OCI-LY1 (cell line): ENCODE measurements around the gene CRYAB.
"Not testable (repeated sequence)": the region's sequence is repeated elsewhere in the genome, so short reads cannot be mapped to it uniquely, and the experiment has no call there.

Experiments used
- H2AFZ ChIP-seq: fragments of 200-600 bp; sonication (generic), shearing (Covaris generic); 2 replicates; pipeline ENCODE4 v1.6.0; 2014; ENCODE audit warnings: antibody characterized with exemption, mild to moderate bottlenecking, low read length
- H3F3A ChIP-seq: fragments of 200-600 bp; sonication (generic), shearing (Covaris generic); 2 replicates; pipeline ENCODE4 v1.6.0; 2014; ENCODE audit warnings: mild to moderate bottlenecking, antibody characterized with exemption, low read length, moderate library complexity; ENCODE audit not compliant: insufficient read depth
- H3K27ac ChIP-seq: fragments of 200-600 bp; sonication (generic); 2 replicates; pipeline ENCODE4 v1.5.1; 2014; ENCODE audit warnings: low read length, mixed run types, mild to moderate bottlenecking, low read depth; ENCODE audit not compliant: poor library complexity, severe bottlenecking
- H3K27me3 ChIP-seq: fragments of 200-600 bp; sonication (generic); 2 replicates; pipeline ENCODE4 v1.6.0; 2014; ENCODE audit warnings: antibody characterized with exemption, mild to moderate bottlenecking, low read length, moderate library complexity; ENCODE audit not compliant: insufficient read depth
- H3K36me3 ChIP-seq: fragments of 200-600 bp; sonication (generic); 2 replicates; pipeline ENCODE4 v1.6.1; 2014; ENCODE audit warnings: mild to moderate bottlenecking, antibody characterized with exemption, low read length, moderate library complexity, mixed read lengths; ENCODE audit not compliant: insufficient read depth
- H3K4me1 ChIP-seq: fragments of 200-600 bp; sonication (generic); 2 replicates; pipeline ENCODE4 v1.5.1; 2014; ENCODE audit warnings: mild to moderate bottlenecking, low read length, moderate library complexity; ENCODE audit not compliant: insufficient read depth, severe bottlenecking
- H3K4me2 ChIP-seq: fragments of 200-600 bp; sonication (generic), shearing (Covaris generic); 2 replicates; pipeline ENCODE4 v1.6.1; 2014; ENCODE audit warnings: low read length
- H3K4me3 ChIP-seq: fragments of 200-600 bp; sonication (generic); 2 replicates; pipeline ENCODE4 v1.5.1; 2014; ENCODE audit warnings: low read length, low read depth, mild to moderate bottlenecking, mixed read lengths; ENCODE audit not compliant: poor library complexity, severe bottlenecking
- H3K79me2 ChIP-seq: fragments of 200-600 bp; shearing (Covaris generic); 2 replicates; pipeline ENCODE4 v1.6.1; 2016; ENCODE audit warnings: mixed run types, low read length, mixed read lengths; ENCODE audit not compliant: insufficient read depth
- H3K9ac ChIP-seq: fragments of 200-600 bp; sonication (generic), shearing (Covaris generic); 2 replicates; pipeline ENCODE4 v1.6.1; 2014; ENCODE audit warnings: mild to moderate bottlenecking, low read length, mixed read lengths
- H3K9me2 ChIP-seq: fragments of 200-600 bp; sonication (generic), shearing (Covaris generic); 2 replicates; pipeline ENCODE4 v1.6.1; 2014; ENCODE audit warnings: low read depth, mild to moderate bottlenecking, low read length, mixed read lengths
- H3K9me3 ChIP-seq: fragments of 200-600 bp; shearing (Covaris generic); 2 replicates; pipeline ENCODE4 v1.6.1; 2014; ENCODE audit warnings: low read length, mixed read lengths
- H4K20me1 ChIP-seq: fragments of 200-600 bp; sonication (generic), shearing (Covaris generic); 2 replicates; pipeline ENCODE4 v1.6.0; 2016; ENCODE audit warnings: mild to moderate bottlenecking, low read length; ENCODE audit not compliant: insufficient read depth
- CTCF ChIP-seq: fragments of 200-600 bp; sonication (generic), shearing (Covaris generic); IDR thresholded peaks from 2 replicates; pipeline ENCODE4 v1.5.1; 2017; ENCODE audit warnings: mild to moderate bottlenecking, antibody characterized with exemption, low read length, moderate library complexity, mixed read lengths
- EZH2 ChIP-seq: fragments of 200-600 bp; sonication (generic), shearing (Covaris generic); IDR thresholded peaks from 2 replicates; pipeline ENCODE4 v1.8.0; 2017; ENCODE audit warnings: borderline replicate concordance, mixed run types, mild to moderate bottlenecking, antibody characterized with exemption, low read length, moderate library complexity, mixed read lengths

The CRYAB gene

GRCh38 chr11:111935317-111936039, 23.9 kb upstream of the CRYAB start:
- Histone ChIP-seq H3K27me3 (no peaks in the 10 kb centered on the region), H3K4me2 (peak overlapping the region; percentile 91; the same call in 1 of the 2 replicates), H3K9ac (peak overlapping the region; percentile 70; the same call in 1 of the 2 replicates)

GRCh38 chr11:111934306-111934705, 22.7 kb upstream of the CRYAB start:
- H3K79me2 ChIP-seq: no peaks in the 10 kb centered on the region
- no peak for TF ChIP-seq CTCF
- no peak for TF ChIP-seq EZH2
- no peaks in the 10 kb centered on the region; the same call in 1 of the 2 replicates for H3F3A ChIP-seq
- no peaks in the 10 kb centered on the region for H3K9me3 ChIP-seq
- H4K20me1 ChIP-seq: no peaks in the 10 kb centered on the region
- H3K9me2 ChIP-seq: no peaks in the 10 kb centered on the region
- no peak overlapping the region for H3K27ac ChIP-seq
- H3K4me3 ChIP-seq: no peak overlapping the region
- no peaks in the 10 kb centered on the region for H3K27me3 ChIP-seq
- peaks cover 39% of the 10 kb centered on the region for H3K4me1 ChIP-seq
- no peak overlapping the region for H2AFZ ChIP-seq
- H3K36me3 ChIP-seq: no peaks in the 10 kb centered on the region
- H3K9ac ChIP-seq: no peak overlapping the region
- H3K4me2 ChIP-seq: no peak overlapping the region

More at GRCh38 chr11:111935317-111936039, 23.9 kb upstream of the CRYAB start:
- H3K79me2 ChIP-seq: no peaks in the 10 kb centered on the region
- H4K20me1 ChIP-seq: no peaks in the 10 kb centered on the region
- TF ChIP-seq EZH2 (no peak), CTCF (no peak)
- H2AFZ ChIP-seq: no peak overlapping the region
- H3F3A ChIP-seq: no peaks in the 10 kb centered on the region
- no peaks in the 10 kb centered on the region for H3K36me3 ChIP-seq
- H3K4me3 ChIP-seq: no peak overlapping the region
- peaks cover 39% of the 10 kb centered on the region for H3K4me1 ChIP-seq
- H3K27ac ChIP-seq: peak overlapping the region; percentile 5
- no peaks in the 10 kb centered on the region for H3K9me3 ChIP-seq
- H3K9me2 ChIP-seq: no peaks in the 10 kb centered on the region

GRCh38 chr11:111933872-111934271, 22.3 kb upstream of the CRYAB start:
- H3K27me3 ChIP-seq: no peaks in the 10 kb centered on the region
- H3K79me2 ChIP-seq: no peaks in the 10 kb centered on the region
- H3K9me3 ChIP-seq: no peaks in the 10 kb centered on the region
- H3K4me2 ChIP-seq: no peak overlapping the region
- H3K4me1 ChIP-seq: peaks cover 35% of the 10 kb centered on the region
- no peaks in the 10 kb centered on the region for H3K36me3 ChIP-seq
- no peak overlapping the region for H2AFZ ChIP-seq
- H3K4me3 ChIP-seq: no peak overlapping the region
- no peaks in the 10 kb centered on the region for H4K20me1 ChIP-seq
- no peaks in the 10 kb centered on the region; the same call in 1 of the 2 replicates for H3F3A ChIP-seq
- no peak overlapping the region for H3K27ac ChIP-seq
- H3K9me2 ChIP-seq: no peaks in the 10 kb centered on the region
- H3K9ac ChIP-seq: no peak overlapping the region
- no peak for TF ChIP-seq CTCF
- no peak for TF ChIP-seq EZH2

- H3F3A ChIP-seq, H3K4me3 ChIP-seq, H2AFZ ChIP-seq, H3K79me2 ChIP-seq, H3K27ac ChIP-seq, H3K36me3 ChIP-seq, H3K27me3 ChIP-seq, H3K9ac ChIP-seq, H3K9me2 ChIP-seq, H3K9me3 ChIP-seq, H4K20me1 ChIP-seq, H3K4me2 ChIP-seq: not testable (repeated sequence)
- H3K4me1 ChIP-seq: peaks cover 28% of the 10 kb centered on the region
Observed at GRCh38 chr11:111933176-111933575, 21.6 kb upstream of the CRYAB start.
